ENCODE results near the gene KATNA1.
A peak's percentile ranks its signal among the peaks of the same experiment; 100 is the strongest.

KATNA1 gene

DNA sequence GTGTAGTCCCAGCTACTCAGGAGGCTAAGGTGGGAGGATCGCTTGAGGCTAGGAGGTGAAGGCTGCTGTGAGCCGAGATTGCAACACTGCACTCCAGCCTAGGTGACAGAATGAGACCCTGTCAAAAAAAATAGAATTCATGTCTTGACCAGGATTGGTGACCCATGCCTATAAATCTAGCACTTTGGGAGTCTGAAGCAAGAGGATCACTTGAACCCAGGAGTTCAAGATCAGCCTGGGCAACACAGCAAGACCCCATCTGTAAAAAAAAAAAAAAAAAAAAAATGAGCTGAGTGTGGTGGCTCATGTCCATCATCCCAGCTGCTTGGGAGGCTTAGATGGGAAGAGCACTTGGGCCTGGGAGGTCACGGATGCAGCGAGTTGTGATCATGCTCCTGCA lies 48.0 kb downstream of the KATNA1 start:
- DNase-seq: no peak

- no peak for DNase-seq
Measured at GRCh38 chr6:149593408-149593807, 55.1 kb downstream of the KATNA1 start.

DNA sequence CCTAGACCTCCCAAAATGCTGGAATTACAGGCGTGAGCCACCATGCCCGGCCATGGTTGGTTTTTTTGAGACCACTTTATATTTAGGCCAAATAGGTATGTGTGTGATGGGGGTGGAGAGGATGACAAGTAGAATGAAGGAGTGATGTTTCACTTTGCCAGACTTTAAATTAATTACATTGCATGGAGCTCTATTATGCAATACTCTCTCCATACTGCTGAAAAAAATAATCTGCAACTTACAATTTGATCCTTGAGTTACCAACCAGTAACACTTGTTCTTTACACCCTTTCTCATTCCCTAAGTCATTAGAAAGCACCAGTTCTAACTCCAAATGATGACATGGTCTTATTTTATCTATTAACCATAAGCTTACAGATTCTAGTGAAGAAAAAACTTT lies 55.5 kb downstream of the KATNA1 start:
- DNase-seq: no peak

DNA sequence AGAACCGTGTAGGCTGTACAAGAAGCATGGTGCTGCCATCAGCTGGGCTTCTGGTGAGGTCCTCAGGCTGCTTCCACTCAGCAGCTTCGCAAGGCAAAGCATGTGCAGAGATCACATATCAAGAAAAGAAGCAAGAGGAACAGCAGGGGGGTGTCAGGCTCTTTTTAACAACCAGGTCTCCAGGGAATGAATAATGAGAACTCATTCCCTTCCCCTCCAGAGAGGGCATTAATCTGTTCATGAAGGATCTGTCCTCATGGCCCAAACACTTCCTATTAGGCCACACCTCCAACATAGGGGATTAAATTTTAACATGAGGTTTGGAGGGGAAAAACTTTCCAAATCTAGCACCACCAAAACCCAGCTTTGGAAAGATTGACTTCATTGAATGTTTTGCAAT lies 62.4 kb downstream of the KATNA1 start:
- DNase-seq: no peak

DNA sequence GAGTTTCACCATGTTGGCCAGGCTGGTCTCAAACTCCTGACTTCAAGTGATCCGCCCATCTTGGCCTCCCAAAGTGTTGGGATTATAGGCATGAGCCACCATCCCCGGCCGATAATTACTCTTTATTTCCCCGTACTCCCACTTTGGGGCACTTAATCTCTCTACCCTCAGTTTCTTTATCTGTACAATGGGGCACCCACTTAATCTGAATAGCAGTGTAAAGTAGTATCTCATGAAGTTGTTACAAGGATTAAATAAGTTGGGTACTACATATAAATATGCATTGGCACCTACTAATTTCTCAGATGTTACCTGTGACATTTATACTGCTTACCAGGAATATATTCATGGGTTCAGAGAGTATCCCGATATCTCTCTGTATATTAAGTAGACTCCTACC lies 67.2 kb downstream of the KATNA1 start:
- no peak for DNase-seq

DNA sequence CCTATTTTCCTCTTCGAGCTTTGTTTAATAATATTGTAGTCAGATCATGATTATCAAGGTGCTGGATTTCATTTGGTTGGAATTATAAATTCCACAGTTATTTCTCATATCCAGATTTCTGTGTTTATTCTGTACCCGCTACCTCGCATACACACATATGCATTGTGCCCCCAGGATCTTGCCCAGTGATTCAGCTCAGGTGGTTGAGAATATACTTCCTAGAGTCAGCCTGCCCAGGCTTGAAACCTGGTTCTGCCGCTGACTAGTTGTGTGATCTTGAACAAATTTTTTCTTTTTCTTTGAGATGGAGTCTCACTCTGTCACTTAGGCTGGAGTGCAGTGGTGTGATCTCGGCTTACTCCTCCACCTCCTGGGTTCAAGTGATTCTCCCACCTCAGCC lies 67.6 kb downstream of the KATNA1 start:
- no peak for DNase-seq

DNA sequence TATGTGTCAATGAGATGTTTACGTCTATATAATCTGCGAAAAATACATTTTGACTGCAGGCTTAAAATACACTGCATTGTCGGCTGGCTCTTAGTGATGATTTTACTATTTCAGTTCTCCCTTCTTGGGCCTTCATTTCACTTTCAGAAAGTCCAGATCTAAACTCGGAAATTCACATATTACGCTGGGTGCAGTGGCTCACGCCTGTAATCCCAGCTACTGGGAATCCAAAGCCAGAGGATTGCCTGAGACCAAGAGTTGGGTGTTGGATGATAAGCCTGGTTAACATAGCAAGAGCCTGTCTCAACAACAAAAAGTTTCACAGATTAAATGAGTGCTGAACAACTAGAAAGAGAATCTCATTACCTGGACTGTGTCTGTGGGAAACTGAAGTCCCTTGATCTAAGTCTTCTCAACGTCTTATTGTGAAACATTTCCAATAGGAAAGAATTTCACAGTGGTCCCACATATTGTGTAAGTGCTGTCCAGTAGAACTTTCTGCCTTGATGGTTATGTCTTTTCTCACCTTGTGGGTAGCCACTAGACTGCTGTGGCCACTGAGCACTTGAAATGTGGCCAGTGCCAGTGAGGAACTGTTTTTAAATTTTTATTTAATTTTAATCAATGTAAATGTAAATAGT lies 80.4 kb downstream of the KATNA1 start:
- no peak for DNase-seq

DNA sequence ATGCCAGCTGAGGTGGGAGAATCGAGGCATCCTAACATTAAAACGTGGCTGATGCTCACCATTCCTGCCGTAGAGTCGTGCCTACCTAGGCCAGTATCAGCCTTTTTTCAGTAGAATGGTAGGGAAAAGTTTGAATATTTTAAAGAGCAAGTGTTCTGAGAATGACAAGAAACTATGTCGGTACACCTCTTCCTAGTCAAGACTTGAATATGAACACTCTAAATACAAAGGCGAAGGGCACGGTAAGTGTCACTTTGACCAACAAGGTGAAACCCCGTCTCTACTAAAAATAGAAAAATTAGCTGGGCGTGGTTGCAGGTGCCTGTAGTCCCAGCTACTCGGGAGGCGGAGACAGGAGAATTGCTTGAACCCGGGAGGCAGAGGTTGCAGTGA lies 81.3 kb downstream of the KATNA1 start:
- no peak for DNase-seq

GRCh38 chr6:149566410-149567193 lies 81.9 kb downstream of the KATNA1 start:
- DNase-seq: peak; percentile 24 to 54 (median 46)

DNA sequence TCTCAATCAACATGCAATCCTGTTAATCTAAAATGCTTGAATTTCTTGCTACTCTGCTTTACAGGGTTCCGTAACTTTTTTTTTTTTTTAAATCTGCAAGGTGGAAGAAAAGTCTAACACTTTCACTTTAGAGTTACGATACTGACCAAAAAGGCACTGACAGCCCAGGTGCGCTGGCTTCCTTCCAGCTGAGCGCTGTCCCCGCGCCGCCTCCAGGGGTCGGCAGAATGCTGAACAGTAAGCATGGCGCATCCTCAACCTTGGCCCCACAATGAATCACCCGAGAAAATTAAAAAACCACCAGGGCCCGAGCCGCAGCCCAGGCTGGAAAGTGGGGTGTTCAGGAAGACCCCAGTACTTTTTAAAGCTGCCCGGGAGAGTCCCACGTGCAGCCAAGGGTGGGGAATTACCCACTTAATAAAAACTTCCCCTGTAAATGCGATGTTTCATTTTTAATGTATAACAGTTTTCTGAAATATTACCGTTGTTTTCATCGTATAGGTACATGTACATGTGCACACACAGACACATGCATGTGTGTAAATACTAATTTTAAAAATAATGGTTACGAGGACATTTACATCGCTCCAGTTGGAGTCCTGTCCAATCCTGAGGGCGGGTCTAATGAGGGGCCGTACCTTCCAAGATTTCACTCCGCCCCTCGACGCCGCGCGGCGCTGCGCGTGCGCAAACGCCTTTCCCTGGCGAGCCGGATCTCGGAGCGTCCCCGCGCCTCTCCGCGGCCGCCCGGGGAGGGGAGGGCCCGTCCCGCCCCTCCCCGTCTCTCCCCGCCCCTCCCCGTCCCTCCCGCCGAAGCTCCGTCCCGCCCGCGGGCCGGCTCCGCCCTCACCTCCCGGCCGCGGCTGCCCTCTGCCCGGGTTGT lies 82.7 kb downstream of the KATNA1 start, which contains the start of gene GINM1:
Gene GINM1 (plus strand): TSS at position 849 of the 883 bp plus-strand sequence. CDS start 40 bp downstream, outside the sequence.
- DNase-seq: peak; percentile 81 to 92 (median 86)

DNA sequence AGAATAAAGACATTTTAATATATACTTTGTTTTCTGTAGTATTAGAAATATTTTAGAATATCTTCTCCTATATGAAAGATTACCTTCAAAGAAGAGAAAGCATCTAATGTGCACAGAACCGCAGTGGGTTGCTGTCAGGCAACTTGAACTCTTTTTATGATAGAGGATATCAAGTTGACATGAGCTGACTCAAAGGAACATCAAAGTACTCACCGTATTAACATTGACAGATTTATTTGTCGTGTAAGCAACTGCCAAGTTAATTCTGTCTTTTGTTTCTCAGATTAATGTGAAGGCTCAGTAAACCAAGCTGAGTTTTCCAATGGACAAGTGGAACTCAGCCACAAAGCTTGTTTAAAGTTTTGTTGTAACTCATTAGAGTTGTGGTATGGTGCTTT lies 84.6 kb downstream of the KATNA1 start:
- DNase-seq: no peak

- DNase-seq: no peak
Measured at GRCh38 chr6:149563203-149563927, 85.1 kb downstream of the KATNA1 start.

DNA sequence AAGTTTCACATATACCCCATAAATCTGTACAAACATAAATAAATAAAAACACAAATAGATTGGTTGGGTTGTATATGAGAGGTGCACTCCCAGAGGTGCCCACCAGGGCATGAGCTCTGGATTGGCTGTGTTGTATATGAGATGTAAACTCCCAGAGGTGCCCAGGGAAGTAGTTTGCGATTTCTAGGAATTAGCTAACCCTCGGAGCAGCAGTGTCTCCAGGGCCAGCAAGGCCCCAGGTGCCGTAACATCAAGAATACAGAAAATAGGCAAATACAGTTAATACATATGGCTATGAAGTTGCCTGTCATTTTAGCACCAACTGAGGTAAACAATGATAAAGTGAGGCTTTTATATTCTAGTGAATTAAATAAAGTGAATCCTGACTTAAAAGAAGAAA lies 87.8 kb downstream of the KATNA1 start:
- DNase-seq: no peak

DNA sequence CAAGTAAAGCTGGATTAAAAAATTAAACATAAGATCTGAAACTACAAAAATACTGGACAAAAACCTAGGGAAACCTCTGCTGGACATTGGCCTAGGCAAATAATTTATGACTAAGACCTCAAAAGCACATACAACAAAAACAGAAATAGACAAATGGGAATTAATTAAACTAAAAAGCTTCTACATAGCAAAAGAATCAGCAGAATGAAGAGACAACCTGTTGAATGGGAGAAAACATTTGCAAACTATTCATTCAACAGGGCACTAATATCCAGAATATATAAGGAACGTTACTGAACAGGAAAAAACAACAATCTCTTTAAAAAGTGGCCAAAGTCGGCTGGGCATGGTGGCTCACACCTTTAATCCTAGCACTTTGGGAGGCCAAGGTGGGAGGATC lies 89.1 kb downstream of the KATNA1 start:
- no peak for DNase-seq

DNA sequence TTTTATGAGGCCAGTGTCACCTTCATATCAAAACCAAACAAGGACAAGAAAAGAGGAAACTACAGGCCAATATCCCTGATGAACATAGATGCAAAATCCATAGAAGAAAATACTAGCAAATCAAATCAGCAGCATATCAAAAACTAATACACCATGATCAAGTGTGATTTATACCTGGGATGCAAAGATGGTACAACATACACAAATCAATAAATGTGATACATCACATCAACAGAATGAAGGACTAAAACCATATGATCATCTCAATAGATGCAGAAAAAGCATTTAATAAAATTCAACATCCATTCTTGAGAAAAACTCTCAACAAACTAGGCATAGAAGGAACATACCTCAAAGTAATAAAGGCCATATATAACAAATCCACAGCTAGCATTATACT lies 90.5 kb downstream of the KATNA1 start:
- DNase-seq: no peak

- DNase-seq: no peak
Measured at GRCh38 chr6:149551920-149552319, 96.6 kb downstream of the KATNA1 start.

DNA sequence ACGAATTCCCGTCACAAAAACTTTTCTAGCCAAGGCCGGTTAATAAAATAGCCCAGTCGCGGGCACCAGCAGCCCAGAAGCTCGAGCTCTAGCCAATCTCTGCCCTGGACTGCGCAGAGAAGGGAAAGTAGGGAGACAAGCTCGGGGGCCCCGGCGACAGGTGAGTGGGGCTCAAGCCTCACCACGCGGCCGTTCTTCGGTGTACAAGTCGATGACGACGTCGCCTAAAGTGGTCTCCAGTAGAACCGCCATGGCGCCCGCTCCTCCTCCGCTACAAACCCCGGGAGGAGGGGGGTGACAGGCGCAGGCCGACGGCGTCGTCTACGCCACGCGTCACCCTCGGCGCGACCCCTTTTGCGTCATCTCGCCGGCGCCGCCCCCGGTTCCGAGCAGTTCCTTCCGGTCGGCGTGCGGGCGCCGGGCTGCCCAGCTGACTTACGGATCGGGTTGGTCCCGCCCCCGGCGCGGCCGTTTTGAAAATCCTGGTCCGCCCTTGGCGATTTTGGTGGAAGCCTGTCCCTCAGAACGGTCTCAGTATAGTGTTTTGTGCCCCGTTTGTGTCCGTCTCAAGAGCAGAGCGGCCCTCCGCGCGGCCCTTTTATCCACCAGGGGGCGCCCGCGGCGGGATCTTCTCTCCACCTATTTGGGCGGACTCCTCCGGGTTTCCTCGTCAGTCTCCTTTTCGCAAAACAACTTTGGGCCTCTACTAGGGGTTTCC lies 102.6 kb downstream of the KATNA1 start, which contains the start of gene PPIL4:
Gene PPIL4 (minus strand): TSS at position 290 of the 718 bp plus-strand sequence. CDS start 38 bp downstream, at position 252.
- DNase-seq: peak; percentile 91 to 95 (median 92)

GRCh38 chr6:149545258-149545753 lies 103.2 kb downstream of the KATNA1 start:
- DNase-seq: peak in 3 of 4 experiments; percentile 14 to 32 (median 20)
